ENCODE results near the gene EPN3.
A peak's percentile ranks its signal among the peaks of the same experiment; 100 is the strongest.

The EPN3 gene

GRCh38 chr17:50550661-50551432 lies 18.3 kb downstream of the EPN3 start:
- peak; percentile 78 for DNase-seq

GRCh38 chr17:50551433-50551815 lies 18.9 kb downstream of the EPN3 start:
- no peak for DNase-seq

- DNase-seq: no peak
These were observed 19.3 kb downstream of the EPN3 start for GRCh38 chr17:50551884-50552283.

- DNase-seq: no peak
These were observed 21.7 kb downstream of the EPN3 start for GRCh38 chr17:50554201-50554600.

DNA sequence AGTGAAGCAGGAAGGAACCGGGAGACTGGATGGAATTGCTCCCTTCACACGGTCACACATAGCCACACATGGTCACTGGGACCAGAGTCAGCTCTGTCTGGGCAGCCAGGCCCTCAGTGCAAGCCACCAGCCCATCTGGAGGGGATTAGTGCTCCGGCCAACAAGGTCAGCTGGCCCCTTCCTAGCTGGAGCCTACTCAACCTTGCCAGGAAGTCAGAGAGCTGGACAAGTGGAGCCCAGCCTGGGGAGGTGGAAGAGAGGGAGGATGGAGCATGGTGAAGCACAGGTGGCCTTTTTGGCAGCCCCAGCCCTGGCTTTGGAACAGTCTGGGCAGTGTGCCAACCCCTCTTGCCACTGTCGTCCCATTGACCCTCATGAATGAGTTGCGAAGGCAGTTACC lies 24.3 kb downstream of the EPN3 start:
- DNase-seq: no peak

GRCh38 chr17:50557630-50558029 lies 25.1 kb downstream of the EPN3 start:
- DNase-seq: no peak

- DNase-seq: no peak
These were observed 25.6 kb downstream of the EPN3 start for GRCh38 chr17:50558091-50558490.

GRCh38 chr17:50558581-50558940 lies 26.0 kb downstream of the EPN3 start:
- DNase-seq: no peak

DNA sequence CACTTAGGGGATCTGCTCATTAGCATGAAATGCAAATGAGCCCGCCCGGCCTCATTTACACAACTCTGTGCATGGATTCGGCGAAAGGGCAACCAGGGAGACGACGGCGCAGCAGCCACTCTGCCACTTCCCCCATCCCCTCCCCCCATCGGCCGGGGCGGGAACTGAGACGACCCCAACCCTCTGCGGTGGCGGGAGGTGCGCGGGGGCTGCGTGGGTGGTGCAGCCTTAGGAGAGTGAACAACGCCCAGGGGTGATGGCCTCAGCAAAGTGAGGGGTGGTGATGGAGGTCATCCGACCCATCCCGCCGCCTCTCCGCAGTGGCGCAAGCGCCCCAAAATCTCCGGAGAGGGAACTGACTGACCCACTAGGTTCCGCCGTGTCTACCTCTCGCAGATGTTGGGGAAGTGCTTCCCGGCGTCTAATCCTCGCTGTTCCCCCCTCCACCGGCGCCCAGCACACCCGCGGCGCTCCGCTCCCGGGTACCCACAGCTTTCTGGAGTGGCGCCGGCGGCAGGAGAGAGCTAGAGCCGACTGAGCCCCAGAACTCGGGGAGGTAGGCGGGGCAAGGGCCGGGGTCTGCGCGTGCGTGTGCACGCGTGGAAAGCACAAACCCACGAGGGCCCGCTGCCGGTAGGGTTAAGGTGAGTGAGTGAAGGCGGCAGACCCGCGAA lies 26.5 kb downstream of the EPN3 start:
- DNase-seq: no peak

- no peak for DNase-seq
These were observed 27.2 kb downstream of the EPN3 start for GRCh38 chr17:50559674-50560184.

DNA sequence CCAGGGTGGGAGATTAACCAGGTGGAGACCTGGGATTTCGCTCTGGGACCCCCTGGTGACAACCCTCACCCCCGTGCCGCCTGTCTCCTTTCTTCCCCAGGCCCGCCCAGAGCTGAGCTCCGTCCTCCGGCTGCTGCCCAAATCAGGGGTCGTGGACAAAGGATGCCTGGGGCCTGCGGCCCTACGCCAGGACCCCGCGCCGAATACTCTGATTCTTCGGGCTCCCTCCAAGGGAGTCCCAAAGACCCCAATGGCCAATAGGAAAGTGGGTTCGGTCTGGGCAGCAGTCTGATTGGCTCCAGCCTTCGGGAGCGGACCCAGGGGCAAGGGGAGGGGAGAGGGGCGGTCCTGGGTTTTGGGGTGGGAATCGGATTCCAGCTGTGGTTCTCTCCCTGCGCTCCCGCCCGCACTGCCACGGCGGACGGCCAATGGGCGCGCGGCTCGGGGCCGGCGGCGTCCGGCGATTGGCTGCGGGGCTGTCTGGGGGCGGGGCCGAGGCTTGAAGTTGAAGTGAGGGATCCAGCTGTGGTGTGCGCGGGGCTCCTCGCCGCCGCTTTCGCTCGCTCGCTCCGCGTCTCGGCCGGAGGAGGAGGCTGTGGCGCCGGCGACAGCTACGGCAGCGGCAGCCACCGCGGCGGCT lies 27.8 kb downstream of the EPN3 start, which contains the start of gene CACNA1G:
TSS of gene CACNA1G (plus strand) at position 531 of the 640 bp plus-strand sequence. CDS start 745 bp downstream, outside the sequence.
- DNase-seq: peak; percentile 69

DNA sequence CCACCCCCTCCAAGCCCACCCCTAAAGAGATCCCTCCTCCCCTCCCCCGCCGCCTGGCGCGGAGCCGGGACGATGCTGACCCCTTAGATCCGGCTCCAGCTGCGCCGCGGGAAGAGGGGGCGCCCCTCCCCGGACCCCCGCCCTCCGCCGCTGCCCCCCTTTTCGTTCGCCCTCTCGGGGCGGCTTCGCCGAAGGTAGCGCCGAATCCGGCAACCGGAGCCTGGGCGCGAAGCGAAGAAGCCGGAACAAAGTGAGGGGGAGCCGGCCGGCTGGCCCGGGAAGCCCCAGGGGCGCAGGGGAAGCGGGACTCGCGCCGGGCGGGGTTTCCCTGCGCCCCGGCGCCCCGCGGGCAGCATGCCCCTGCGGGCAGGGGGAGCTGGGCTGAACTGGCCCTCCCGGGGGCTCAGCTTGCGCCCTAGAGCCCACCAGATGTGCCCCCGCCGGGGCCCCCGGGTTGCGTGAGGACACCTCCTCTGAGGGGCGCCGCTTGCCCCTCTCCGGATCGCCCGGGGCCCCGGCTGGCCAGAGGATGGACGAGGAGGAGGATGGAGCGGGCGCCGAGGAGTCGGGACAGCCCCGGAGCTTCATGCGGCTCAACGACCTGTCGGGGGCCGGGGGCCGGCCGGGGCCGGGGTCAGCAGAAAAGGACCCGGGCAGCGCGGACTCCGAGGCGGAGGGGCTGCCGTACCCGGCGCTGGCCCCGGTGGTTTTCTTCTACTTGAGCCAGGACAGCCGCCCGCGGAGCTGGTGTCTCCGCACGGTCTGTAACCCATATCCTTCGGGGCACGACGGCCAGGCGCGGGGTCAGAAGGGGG lies 28.6 kb downstream of the EPN3 start:
- no peak for DNase-seq

DNA sequence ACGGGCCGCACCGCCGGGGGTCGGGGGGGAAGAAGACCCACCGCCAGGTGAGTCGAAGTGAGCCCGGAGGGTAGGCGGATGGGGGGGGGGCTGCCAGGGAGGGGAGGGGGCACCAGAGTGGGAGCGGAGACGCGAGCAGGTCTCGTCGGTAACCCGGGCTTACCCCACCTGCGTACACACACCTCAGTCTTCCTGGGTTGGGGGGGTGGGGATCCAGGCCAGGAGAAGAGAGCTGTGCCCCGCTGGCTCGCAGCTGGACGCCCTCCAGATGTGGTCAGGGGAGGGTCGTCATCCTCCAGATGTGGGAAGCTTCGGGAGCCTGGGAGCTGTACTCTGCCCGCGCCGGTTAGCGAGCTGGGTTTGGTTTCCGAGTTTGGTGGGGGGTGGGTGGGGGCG lies 29.2 kb downstream of the EPN3 start:
- DNase-seq: no peak

DNA sequence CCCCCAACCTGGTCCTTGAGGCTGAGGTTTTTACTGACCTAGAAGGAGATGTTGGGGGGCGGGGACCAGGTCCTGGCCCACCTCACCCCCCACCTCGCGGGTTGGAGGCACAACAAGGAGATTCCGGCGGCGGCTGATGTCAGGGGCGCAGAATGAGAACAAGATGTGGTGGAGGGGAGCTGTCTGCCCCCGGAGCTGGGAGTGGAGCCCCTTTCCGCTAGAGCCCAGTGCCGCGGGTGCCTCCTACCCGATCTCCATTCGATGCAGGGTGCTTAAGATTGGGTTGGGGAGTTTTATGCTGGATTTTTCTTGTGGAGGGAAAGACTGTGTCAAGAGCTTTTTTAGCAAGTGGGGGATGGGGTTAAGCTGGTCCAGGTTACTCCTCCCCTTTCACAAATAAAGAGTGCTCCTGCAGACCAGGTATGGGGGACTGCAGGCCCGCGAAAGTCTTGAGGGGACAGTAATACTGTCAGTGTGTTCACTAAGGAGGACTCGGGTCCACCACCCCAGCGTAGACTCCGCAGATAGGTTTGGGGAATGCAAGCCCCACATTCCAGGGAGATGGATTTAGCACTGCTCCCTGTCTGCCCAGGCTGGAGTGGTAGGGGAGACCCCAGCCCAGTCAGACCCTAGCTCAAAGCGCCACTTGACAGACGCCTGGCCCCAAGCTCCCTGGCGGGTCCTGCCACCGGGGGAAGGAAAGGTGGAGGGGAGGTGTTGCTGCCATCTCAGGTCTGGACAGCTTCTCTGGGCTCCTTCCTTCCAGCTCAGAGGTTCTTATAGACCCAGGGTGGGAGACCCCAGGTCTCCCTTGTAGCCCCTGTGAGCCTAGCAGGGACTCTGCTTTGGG lies 29.9 kb downstream of the EPN3 start:
- no peak for DNase-seq

GRCh38 chr17:50563092-50563511 lies 30.6 kb downstream of the EPN3 start:
- no peak for DNase-seq

DNA sequence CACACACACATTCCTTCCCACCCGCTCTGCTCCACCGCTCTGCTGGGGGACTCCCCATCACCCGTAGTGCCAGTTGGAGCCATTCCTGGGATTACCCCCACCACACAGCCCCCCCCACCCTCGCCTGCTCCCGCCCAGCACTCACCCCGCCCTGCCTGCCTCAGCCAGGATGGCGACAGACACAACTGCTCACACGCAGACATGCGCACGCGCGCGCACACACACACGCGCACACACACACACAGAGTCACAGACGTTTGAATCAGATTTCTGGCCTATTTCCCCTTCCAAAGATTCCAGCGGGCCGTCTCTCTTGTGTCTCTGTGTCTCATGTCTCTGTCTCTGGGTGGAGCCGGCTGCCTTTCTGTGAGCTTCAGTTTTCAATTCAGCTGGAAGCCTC lies 32.4 kb downstream of the EPN3 start:
- DNase-seq: no peak

DNA sequence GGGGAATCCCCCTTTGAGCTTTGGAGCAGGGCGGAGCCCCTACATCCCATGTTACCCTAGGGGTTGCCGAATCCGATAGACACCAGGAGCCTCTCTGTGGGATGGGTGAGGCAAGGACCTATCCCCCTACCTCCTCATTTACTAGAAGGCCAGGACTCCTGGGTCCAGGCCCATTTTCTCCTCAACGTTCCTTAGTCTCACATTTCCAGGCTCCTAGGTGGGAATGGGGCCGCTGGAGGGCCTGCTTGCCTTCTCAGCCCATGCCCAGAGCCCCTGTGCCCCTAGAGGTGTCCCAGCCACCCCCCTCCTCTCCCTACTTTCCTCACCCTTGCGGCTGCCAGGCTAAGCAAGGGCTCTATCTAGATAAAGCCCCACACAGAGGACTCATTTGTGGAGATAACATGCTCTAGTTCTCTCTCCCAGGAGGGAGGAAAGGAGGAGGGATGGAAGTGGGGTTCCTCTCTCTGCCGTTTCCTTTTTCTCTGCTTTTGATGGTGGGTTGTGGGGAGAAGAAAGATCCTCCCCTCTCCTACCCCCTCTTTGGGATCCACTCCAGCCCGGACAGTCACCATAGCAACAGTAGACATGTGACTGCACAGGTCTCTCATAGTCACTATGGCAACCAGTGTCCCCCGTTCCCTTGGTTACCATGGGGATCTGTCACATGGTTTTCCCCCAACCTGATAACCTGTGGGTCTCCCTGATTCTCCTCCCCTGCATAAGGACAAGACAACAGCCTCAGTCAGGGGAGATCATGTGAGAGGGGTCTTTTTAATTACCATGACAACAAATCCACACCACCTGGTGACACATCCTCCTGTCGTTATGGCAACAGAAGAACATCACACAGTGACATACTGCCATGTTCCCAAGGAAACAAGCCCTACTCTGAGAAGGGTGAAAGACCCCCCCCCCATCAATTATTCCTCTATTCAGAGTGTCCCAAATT lies 33.1 kb downstream of the EPN3 start:
- DNase-seq: peak; percentile 42

DNA sequence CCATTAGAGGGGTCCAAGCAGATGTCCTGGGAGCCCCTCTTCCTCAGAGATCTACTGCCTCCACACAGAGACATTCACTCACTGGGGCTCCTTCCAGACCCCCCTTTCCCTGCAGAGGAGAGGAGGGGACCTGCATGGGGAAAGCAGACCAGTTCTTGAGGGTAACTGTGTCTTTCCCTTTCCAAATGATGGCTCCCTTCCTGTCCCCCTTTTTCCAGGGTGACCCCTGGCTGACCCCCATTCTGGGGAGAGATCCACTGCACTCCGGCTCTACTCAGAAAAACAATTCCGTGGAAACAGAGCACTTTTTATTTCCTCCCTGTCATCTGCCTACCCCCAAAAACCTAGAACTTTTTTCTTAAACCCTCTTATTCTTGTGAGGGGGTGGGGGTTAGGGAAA lies 34.4 kb downstream of the EPN3 start:
- DNase-seq: no peak

DNA sequence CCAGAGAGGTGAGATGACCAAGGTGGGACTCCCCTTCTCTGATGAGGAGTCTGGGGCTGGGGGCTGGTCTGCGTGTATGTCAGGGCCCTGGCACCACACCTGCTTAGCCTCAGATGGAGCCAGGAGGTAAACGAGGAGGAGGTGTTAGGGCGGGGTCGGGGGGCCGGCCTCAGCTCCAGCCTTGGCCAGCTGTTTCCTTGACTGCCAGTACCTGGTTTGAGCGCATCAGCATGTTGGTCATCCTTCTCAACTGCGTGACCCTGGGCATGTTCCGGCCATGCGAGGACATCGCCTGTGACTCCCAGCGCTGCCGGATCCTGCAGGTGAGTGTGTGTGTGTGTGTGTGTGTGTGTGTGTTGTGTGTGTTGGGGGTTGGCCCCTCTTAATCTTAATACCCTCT lies 36.1 kb downstream of the EPN3 start:
- DNase-seq: no peak

DNA sequence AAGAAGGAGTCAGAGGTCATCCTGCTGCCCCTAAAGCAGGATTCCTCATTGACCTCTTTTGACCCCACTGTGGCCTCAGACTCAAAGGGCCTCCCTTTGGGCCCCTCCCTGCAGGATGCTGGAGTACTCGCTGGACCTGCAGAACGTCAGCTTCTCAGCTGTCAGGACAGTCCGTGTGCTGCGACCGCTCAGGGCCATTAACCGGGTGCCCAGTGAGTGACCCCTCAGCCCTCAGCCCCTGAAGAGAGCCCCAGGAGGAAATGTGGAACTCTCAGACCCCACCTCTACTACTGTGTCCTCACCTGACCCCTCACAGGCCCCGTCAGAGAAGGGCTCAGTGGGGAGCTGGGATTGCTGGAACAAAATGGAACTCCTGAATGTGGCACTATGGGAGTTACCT lies 37.1 kb downstream of the EPN3 start:
- DNase-seq: no peak

- DNase-seq: no peak
These were observed 37.5 kb downstream of the EPN3 start for GRCh38 chr17:50570032-50570431.

All from midbrain (tissue), 1 donor.